GM23338 (cell line): ENCODE data around the gene ADGRF3. TPM values are rescaled to one million over a fixed set of nuclear protein-coding genes. Genes with fewer than 3 reads are reported as not detected.

Experiments
- ATAC-seq: fragments of 200-7000 bp; cut with Tn5 transposase; 3 replicates; pipeline ENCODE4 v1.9.1; 2020
- DNase-seq: peaks from one replicate; pipeline ENCODE4 v3.0.0-alpha.2; 2015; ENCODE audit warnings: low spot score
- H2AFZ ChIP-seq: fragments of 200-600 bp; sonication (generic); 2 replicates; pipeline ENCODE4 v1.8.0; 2016; ENCODE audit warnings: antibody characterized with exemption, mild to moderate bottlenecking, moderate library complexity
- H3F3A ChIP-seq: fragments of 200-600 bp; sonication (generic); replicated peaks from 2 replicates; pipeline ENCODE4 v1.8.0; 2017; ENCODE audit warnings: antibody characterized with exemption, mixed run types, low read depth
- H3K27ac ChIP-seq: fragments of 200-600 bp; sonication (generic); 2 replicates; pipeline ENCODE4 v1.6.1; 2016; ENCODE audit warnings: low read depth
- H3K27me3 ChIP-seq: fragments of 200-600 bp; sonication (generic); 2 replicates; pipeline ENCODE4 v1.8.0; 2016; ENCODE audit warnings: mild to moderate bottlenecking, mixed run types, moderate library complexity; ENCODE audit not compliant: insufficient read depth
- H3K36me3 ChIP-seq: fragments of 200-600 bp; sonication (generic); 2 replicates; pipeline ENCODE4 v1.8.0; 2016; ENCODE audit warnings: mild to moderate bottlenecking; ENCODE audit not compliant: insufficient read depth
- H3K4me1 ChIP-seq: fragments of 200-600 bp; sonication (generic); 2 replicates; pipeline ENCODE4 v1.8.0; 2016; ENCODE audit warnings: mild to moderate bottlenecking, moderate library complexity; ENCODE audit not compliant: insufficient read depth
- H3K4me2 ChIP-seq: fragments of 200-600 bp; sonication (generic); 2 replicates; pipeline ENCODE4 v1.7.1; 2017; ENCODE audit warnings: mixed run types
- H3K4me3 ChIP-seq: fragments of 200-600 bp; sonication (generic); 2 replicates; pipeline ENCODE4 v1.6.1; 2016; ENCODE audit warnings: mixed run types
- H3K79me2 ChIP-seq: fragments of 200-600 bp; sonication (generic); replicated peaks from 2 replicates; pipeline ENCODE4 v1.8.0; 2017; ENCODE audit warnings: mild to moderate bottlenecking; ENCODE audit not compliant: insufficient read depth
- H3K9me2 ChIP-seq: fragments of 200-600 bp; sonication (generic); 2 replicates; pipeline ENCODE4 v1.8.0; 2017; ENCODE audit not compliant: insufficient read depth
- H4K20me1 ChIP-seq: fragments of 200-600 bp; sonication (generic); replicated peaks from 2 replicates; pipeline ENCODE4 v1.8.0; 2017; ENCODE audit warnings: mild to moderate bottlenecking; ENCODE audit not compliant: insufficient read depth
- H3K27ac Mint-ChIP-seq: 2 replicates; pipeline ENCODE4 v1.8.0; 2020; ENCODE audit warnings: inconsistent platforms, mild to moderate bottlenecking, moderate library complexity, mixed read lengths
- H3K27me3 Mint-ChIP-seq: 3 replicates; pipeline ENCODE4 v1.8.0; 2022; ENCODE audit warnings: low read depth, mild to moderate bottlenecking, moderate library complexity, mixed read lengths, inconsistent platforms; ENCODE audit not compliant: insufficient read depth, poor library complexity
- H3K36me3 Mint-ChIP-seq: 3 replicates; pipeline ENCODE4 v1.8.0; 2021; ENCODE audit warnings: low read depth, mild to moderate bottlenecking, inconsistent platforms, moderate library complexity, mixed read lengths
- H3K4me1 Mint-ChIP-seq: 3 replicates; pipeline ENCODE4 v1.8.0; 2020; ENCODE audit warnings: mild to moderate bottlenecking, inconsistent platforms, mixed read lengths
- H3K4me3 Mint-ChIP-seq: 3 replicates; pipeline ENCODE4 v1.8.0; 2021; ENCODE audit warnings: moderate library complexity, mild to moderate bottlenecking, inconsistent platforms, mixed read lengths
- H3K9me3 Mint-ChIP-seq: 3 replicates; pipeline ENCODE4 v1.8.0; 2020; ENCODE audit warnings: moderate library complexity, mild to moderate bottlenecking, inconsistent platforms, mixed read lengths
- EZH2 ChIP-seq: fragments of 200-600 bp; sonication (generic); IDR thresholded peaks from one replicate; pipeline ENCODE4 v1.8.0; 2017; ENCODE audit warnings: antibody characterized with exemption, mild to moderate bottlenecking, low read depth; ENCODE audit not compliant: unreplicated experiment
- JUNB ChIP-seq: IDR thresholded peaks from one replicate; pipeline ENCODE4 v1.6.1; 2016; ENCODE audit warnings: antibody characterized with exemption; ENCODE audit not compliant: unreplicated experiment
- STAT1 ChIP-seq: IDR thresholded peaks from one replicate; pipeline ENCODE4 v1.6.1; 2016; ENCODE audit warnings: antibody characterized with exemption; ENCODE audit not compliant: unreplicated experiment
- ZNF331 ChIP-seq: fragments of 250-450 bp; sonication (Bioruptor Pico); IDR thresholded peaks from 2 replicates; pipeline ENCODE4 v1.5.0; 2020; ENCODE audit warnings: low read depth, mild to moderate bottlenecking, moderate library complexity
- ZNF462 ChIP-seq: fragments of 250-450 bp; sonication (Bioruptor Pico); IDR thresholded peaks from 2 replicates; pipeline ENCODE4 v1.5.0; 2020; ENCODE audit warnings: mild to moderate bottlenecking, moderate library complexity
- polyA plus RNA-seq: library from polyadenylated mRNA; unstranded; fragments of >200 nt; fragmentation: Nextera tagmentation; extraction: Ambion mirVana; gene quantifications from 2 replicates; pipeline ENCODE4 v1.2.1, GENCODE V29; 2016
- total RNA-seq: library from RNA; depleted of rRNA; stranded (reverse); fragments of >200 nt; shearing (Covaris generic); gene quantifications from 2 replicates; pipeline ENCODE4 v1.2.3, GENCODE V29; 2014
- TF ChIP-seq, protein P1 (sequence below), 2 experiments: fragments of 200-600 bp in 1 of 2; sonication (generic) in 1 of 2; conservative IDR thresholded peaks; 2 replicates each; pipeline versions ENCODE4 v1.5.1 to v1.6.1; 2016 to 2017; ENCODE audit warnings: antibody characterized with exemption in 2 of 2, low read depth in 2 of 2, mild to moderate bottlenecking in 2 of 2, moderate library complexity in 1 of 2

ADGRF3 gene
- total and polyA plus RNA-seq, 2 experiments from 2014 or later, result 0.38 to 0.39 TPM

DNA sequence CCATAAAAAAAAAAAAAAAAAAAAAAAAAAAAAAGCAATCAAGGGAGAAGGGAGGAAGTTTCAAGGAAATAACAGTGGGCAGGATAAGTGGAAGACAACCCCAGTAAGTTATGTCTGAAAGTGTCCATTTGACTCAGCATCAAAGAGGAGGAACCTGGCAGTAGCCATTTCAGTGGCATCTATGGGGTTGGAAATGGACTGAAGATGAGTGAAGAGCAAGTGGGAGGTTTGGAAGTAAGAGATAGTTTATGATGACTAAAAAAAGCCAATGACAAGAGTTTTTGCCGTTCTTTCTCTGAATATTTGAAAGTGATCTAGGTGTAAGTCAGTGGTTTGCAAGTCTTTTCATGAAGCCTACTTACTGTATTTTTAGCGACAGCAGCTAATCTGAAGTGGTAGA, 9.9 kb downstream of the ADGRF3 start (continued):
- no peak for TF ChIP-seq ZNF462 (CRISPR knock-in tag)
- TF ChIP-seq EZH2, result no peak
- no peak for TF ChIP-seq ZNF331 (CRISPR knock-in tag)
- TF ChIP-seq STAT1, result no peak
- TF ChIP-seq, protein P1, sequence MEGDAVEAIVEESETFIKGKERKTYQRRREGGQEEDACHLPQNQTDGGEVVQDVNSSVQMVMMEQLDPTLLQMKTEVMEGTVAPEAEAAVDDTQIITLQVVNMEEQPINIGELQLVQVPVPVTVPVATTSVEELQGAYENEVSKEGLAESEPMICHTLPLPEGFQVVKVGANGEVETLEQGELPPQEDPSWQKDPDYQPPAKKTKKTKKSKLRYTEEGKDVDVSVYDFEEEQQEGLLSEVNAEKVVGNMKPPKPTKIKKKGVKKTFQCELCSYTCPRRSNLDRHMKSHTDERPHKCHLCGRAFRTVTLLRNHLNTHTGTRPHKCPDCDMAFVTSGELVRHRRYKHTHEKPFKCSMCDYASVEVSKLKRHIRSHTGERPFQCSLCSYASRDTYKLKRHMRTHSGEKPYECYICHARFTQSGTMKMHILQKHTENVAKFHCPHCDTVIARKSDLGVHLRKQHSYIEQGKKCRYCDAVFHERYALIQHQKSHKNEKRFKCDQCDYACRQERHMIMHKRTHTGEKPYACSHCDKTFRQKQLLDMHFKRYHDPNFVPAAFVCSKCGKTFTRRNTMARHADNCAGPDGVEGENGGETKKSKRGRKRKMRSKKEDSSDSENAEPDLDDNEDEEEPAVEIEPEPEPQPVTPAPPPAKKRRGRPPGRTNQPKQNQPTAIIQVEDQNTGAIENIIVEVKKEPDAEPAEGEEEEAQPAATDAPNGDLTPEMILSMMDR (conservative IDR thresholded peaks at IDR 0.05; ENCODE audit: low read depth in 2 of 2), result no peak
- no peak for TF ChIP-seq JUNB

DNA sequence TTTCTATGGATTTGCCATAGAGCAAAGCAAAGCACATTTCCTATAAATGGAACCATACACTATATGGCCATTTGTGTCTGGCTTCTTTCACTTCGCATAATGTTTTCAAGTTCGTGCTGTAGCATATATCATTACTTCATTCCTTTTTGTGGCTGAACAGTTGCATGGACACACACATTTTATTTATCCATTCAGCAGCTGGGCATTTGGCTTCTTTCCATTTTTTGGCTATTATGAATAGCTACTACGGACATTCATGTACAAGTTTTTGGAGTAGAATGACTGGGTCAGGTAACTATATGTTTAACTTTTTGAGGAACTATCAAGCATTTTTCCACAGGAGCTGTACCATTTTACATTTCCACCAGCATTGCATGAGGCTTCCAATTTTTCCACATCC, 11.4 kb downstream of the ADGRF3 start:
- Histone ChIP-seq H3K4me2 (no peak overlapping the region), H3K27ac (no peak overlapping the region), H3K79me2 (no peaks in the 10 kb centered on the region), H3K9me2 (no peaks in the 10 kb centered on the region), H3F3A (no peaks in the 10 kb centered on the region), H4K20me1 (no peaks in the 10 kb centered on the region), H3K4me1 (no peaks in the 10 kb centered on the region; the same call in 1 of the 2 replicates), H2AFZ (no peak overlapping the region), H3K36me3 (no peaks in the 10 kb centered on the region), H3K27me3 (no peaks in the 10 kb centered on the region), H3K4me3 (no peak overlapping the region)
- peaks cover 7% of the 10 kb centered on the region for H3K27me3 Mint-ChIP-seq
- peaks cover 17% of the 10 kb centered on the region for H3K4me1 Mint-ChIP-seq
- ATAC-seq (no peak), DNase-seq (no peak)
- no peak overlapping the region for H3K27ac Mint-ChIP-seq
- H3K36me3 Mint-ChIP-seq, result no peaks in the 10 kb centered on the region
- H3K9me3 Mint-ChIP-seq, result no peaks in the 10 kb centered on the region
- no peak overlapping the region for H3K4me3 Mint-ChIP-seq
- TF ChIP-seq ZNF462 (CRISPR knock-in tag) (no peak), ZNF331 (CRISPR knock-in tag) (no peak)
